HL-60/S4 (cell line): ENCODE results near the gene ETFA.

Source experiments
- in situ Hi-C: fragments of 300-500 bp; cut with MboI; formaldehyde crosslinking; loops from 2 replicates; pipeline ENCODE4 v1.14.3; 2022; ENCODE audit warnings: low sequenced_read_pairs

ETFA gene

GRCh38 chr15:76199106-76200082 lies 111.9 kb downstream of the ETFA start:
- in situ Hi-C loops, result loop anchor here (10.0 kb wide), 1 partner anchor 635 kb away; no protein-coding TSS in a partner anchor

GRCh38 chr15:76198456-76199105 lies 112.7 kb downstream of the ETFA start:
- in situ Hi-C loops, result loop anchor here (10.0 kb wide), 1 partner anchor 636 kb away; no protein-coding TSS in a partner anchor

GRCh38 chr15:76197703-76198455 lies 113.4 kb downstream of the ETFA start:
- in situ Hi-C loops, result loop anchor here (10.0 kb wide), 1 partner anchor 637 kb away; no protein-coding TSS in a partner anchor

GRCh38 chr15:76196269-76197231 lies 114.7 kb downstream of the ETFA start:
- in situ Hi-C loops, result loop anchor here (10.0 kb wide), 1 partner anchor 638 kb away; no protein-coding TSS in a partner anchor

GRCh38 chr15:76195506-76196268 lies 115.6 kb downstream of the ETFA start:
- in situ Hi-C loops, result loop anchor here (10.0 kb wide), 1 partner anchor 639 kb away; no protein-coding TSS in a partner anchor

- in situ Hi-C loops, result loop anchor here (10.0 kb wide), 1 partner anchor 641 kb away; no protein-coding TSS in a partner anchor
These were observed 117.3 kb downstream of the ETFA start for GRCh38 chr15:76193934-76194333.

GRCh38 chr15:76192715-76193114 lies 118.6 kb downstream of the ETFA start:
- in situ Hi-C loops, result loop anchor here (10.0 kb wide), 1 partner anchor 642 kb away; no protein-coding TSS in a partner anchor

- in situ Hi-C loops, result loop anchor here (10.0 kb wide), 1 partner anchor 643 kb away; no protein-coding TSS in a partner anchor
These were observed 119.6 kb downstream of the ETFA start for GRCh38 chr15:76191539-76192244.

GRCh38 chr15:76190751-76191538 lies 120.3 kb downstream of the ETFA start:
- in situ Hi-C loops, result loop anchor here (10.0 kb wide), 1 partner anchor 644 kb away; no protein-coding TSS in a partner anchor

- in situ Hi-C loops, result loop anchor here (10.0 kb wide), 1 partner anchor 645 kb away; no protein-coding TSS in a partner anchor
These were observed 121.2 kb downstream of the ETFA start for GRCh38 chr15:76190070-76190564.

- in situ Hi-C loops, result no loop called here
These were observed 122.2 kb downstream of the ETFA start for GRCh38 chr15:76189106-76189505.

GRCh38 chr15:76187163-76187562 lies 124.1 kb downstream of the ETFA start:
- in situ Hi-C loops, result no loop called here

- in situ Hi-C loops, result no loop called here
These were observed 125.6 kb downstream of the ETFA start for GRCh38 chr15:76185716-76186115.

- in situ Hi-C loops, result no loop called here
These were observed 126.6 kb downstream of the ETFA start for GRCh38 chr15:76184650-76185035.

GRCh38 chr15:76183930-76184649 lies 127.2 kb downstream of the ETFA start:
- in situ Hi-C loops, result no loop called here

- in situ Hi-C loops, result no loop called here
These were observed 129.6 kb downstream of the ETFA start for GRCh38 chr15:76181705-76182107.
